Upper lobe of left lung (tissue), 6 donors: ENCODE data around the gene PRICKLE1. TPM values are rescaled to one million over a fixed set of nuclear protein-coding genes. Genes with fewer than 3 reads are reported as not detected.

ENCODE experiments used
- ATAC-seq, 2 donors: fragments of 200-7000 bp; cut with Tn5 transposase; one replicate each; pipeline ENCODE4 v1.9.1; 2022; ENCODE audit warnings: mild to moderate bottlenecking in 2 of 2, moderate library complexity in 2 of 2; ENCODE audit not compliant: low FRiP score in 2 of 2
- DNase-seq, 2 donors: peaks; one replicate each; pipeline ENCODE4 v3.0.0-alpha.2; 2019 to 2020
- H3K27ac ChIP-seq, 4 donors: fragments of 200-600 bp; sonication (generic); one replicate each; pipeline ENCODE4 v1.5.1; 2016 to 2019
- H3K27me3 ChIP-seq, 4 donors: fragments of 200-600 bp; sonication (generic); one replicate each; pipeline ENCODE4 v1.5.1; 2017 to 2019
- H3K36me3 ChIP-seq, 4 donors: fragments of 200-600 bp; sonication (generic); one replicate each; pipeline ENCODE4 v1.5.1; 2016 to 2019
- H3K4me1 ChIP-seq, 4 donors: fragments of 200-600 bp; sonication (generic); one replicate each; pipeline ENCODE4 v1.5.1; 2018 to 2019
- H3K4me3 ChIP-seq, 4 donors: fragments of 200-600 bp; sonication (generic); one replicate each; pipeline ENCODE4 v1.5.1; 2017 to 2019; ENCODE audit warnings: mild to moderate bottlenecking in 2 of 4, moderate library complexity in 1 of 4
- H3K9me3 ChIP-seq, 4 donors: fragments of 200-600 bp; sonication (generic); one replicate each; pipeline ENCODE4 v1.5.1; 2018 to 2019
- EP300 ChIP-seq, 4 donors: sonication (generic); formaldehyde crosslinking; IDR thresholded peaks; one replicate each; pipeline ENCODE4 v1.5.1; 2017; ENCODE audit warnings: antibody characterized with exemption in 4 of 4, control low read depth in 2 of 4
- POLR2A ChIP-seq, 4 donors: fragments of 450-650 bp; IDR thresholded peaks; one replicate each; pipeline ENCODE4 v1.5.1; 2016 to 2017; ENCODE audit warnings: antibody characterized with exemption in 4 of 4, mild to moderate bottlenecking in 2 of 4
- POLR2AphosphoS5 ChIP-seq, 2 donors: sonication (generic); formaldehyde crosslinking; IDR thresholded peaks; one replicate each; pipeline ENCODE4 v1.5.1; 2017; ENCODE audit warnings: antibody characterized with exemption in 2 of 2
- WGBS, 2 donors: methylation state at CpG; one replicate each; pipeline ENCODE4 v1.1.5; 2017 to 2018; 5-methylcytosine and 5-hydroxymethylcytosine counted together
- total RNA-seq, 6 donors: library from RNA; depleted of rRNA in 4 of 6; stranded (reverse); fragments of >200 nt in 4 of 6; gene quantifications; one replicate each; pipeline versions ENCODE4 v1.1.0 to v1.2.1, GENCODE V29; 2016 to 2021
- TF ChIP-seq, protein P1 (sequence below), 6 experiments: fragments of 450-650 bp in 4 of 6; fragments of 200-600 bp in 2 of 6; sonication (generic) in 2 of 6; IDR thresholded peaks; one replicate each; pipeline ENCODE4 v1.5.1; 2016 to 2019; ENCODE audit warnings: antibody characterized with exemption in 6 of 6
- donor health status: DM: no; HTN: no; CAD: no; lungs with moderate emphysema.
- donor health status: DM: no; HTN: yes; CAD: no; lungs with severe emphysema.

PRICKLE1 gene
- total RNA-seq, 6 donors from 2014 or later = 7.3 to 18.2 (median 10.2) TPM

- no peak for DNase-seq
- Histone ChIP-seq H3K27me3 (peaks cover 0 to 6% (median 0%) of the 10 kb centered on the region in 4 donors), H3K4me1 (peaks cover 5 to 53% (median 27%) of the 10 kb centered on the region in 4 donors), H3K27ac (peak overlapping the region in 1 of 4 donors; percentile 17), H3K36me3 (no peaks in the 10 kb centered on the region), H3K9me3 (no peaks in the 10 kb centered on the region), H3K4me3 (no peak overlapping the region)
- 17 to 47% methylated on average over 6 of the region's 6 CpGs for WGBS, 2 donors
- TF ChIP-seq EP300 (IDR thresholded peaks at IDR 0.05) = no peak
- TF ChIP-seq, protein P1, sequence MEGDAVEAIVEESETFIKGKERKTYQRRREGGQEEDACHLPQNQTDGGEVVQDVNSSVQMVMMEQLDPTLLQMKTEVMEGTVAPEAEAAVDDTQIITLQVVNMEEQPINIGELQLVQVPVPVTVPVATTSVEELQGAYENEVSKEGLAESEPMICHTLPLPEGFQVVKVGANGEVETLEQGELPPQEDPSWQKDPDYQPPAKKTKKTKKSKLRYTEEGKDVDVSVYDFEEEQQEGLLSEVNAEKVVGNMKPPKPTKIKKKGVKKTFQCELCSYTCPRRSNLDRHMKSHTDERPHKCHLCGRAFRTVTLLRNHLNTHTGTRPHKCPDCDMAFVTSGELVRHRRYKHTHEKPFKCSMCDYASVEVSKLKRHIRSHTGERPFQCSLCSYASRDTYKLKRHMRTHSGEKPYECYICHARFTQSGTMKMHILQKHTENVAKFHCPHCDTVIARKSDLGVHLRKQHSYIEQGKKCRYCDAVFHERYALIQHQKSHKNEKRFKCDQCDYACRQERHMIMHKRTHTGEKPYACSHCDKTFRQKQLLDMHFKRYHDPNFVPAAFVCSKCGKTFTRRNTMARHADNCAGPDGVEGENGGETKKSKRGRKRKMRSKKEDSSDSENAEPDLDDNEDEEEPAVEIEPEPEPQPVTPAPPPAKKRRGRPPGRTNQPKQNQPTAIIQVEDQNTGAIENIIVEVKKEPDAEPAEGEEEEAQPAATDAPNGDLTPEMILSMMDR (IDR thresholded peaks at IDR 0.05) = no peak
- TF ChIP-seq POLR2AphosphoS5 (IDR thresholded peaks at IDR 0.05) = no peak
- no peak for TF ChIP-seq POLR2A (IDR thresholded peaks at IDR 0.05)
- no peak for ATAC-seq
Measured at GRCh38 chr12:42584651-42585111, 4.9 kb downstream of the PRICKLE1 start.

GRCh38 chr12:42583016-42583415, 6.5 kb downstream of the PRICKLE1 start:
- Histone ChIP-seq H3K4me3 (no peak overlapping the region), H3K36me3 (no peaks in the 10 kb centered on the region), H3K9me3 (no peaks in the 10 kb centered on the region), H3K4me1 (peaks cover 7 to 43% (median 23%) of the 10 kb centered on the region in 4 donors), H3K27me3 (no peaks in the 10 kb centered on the region), H3K27ac (peak overlapping the region in 1 of 4 donors; percentile 37)
- ATAC-seq (no peak), DNase-seq (no peak)
- 55 to 61% methylated on average over 2 of the region's 2 CpGs for WGBS, 2 donors
- TF ChIP-seq, protein P1 (IDR thresholded peaks at IDR 0.05) = no peak
- TF ChIP-seq POLR2AphosphoS5 (IDR thresholded peaks at IDR 0.05) = no peak
- no peak for TF ChIP-seq POLR2A (IDR thresholded peaks at IDR 0.05)
- no peak for TF ChIP-seq EP300 (IDR thresholded peaks at IDR 0.05)

GRCh38 chr12:42582498-42582897, 7.0 kb downstream of the PRICKLE1 start:
- 46 to 52% methylated on average over 5 of the region's 5 CpGs for WGBS, 2 donors
- ATAC-seq (no peak), DNase-seq (no peak)
- TF ChIP-seq POLR2A (IDR thresholded peaks at IDR 0.05) (no peak), POLR2AphosphoS5 (IDR thresholded peaks at IDR 0.05) (no peak), EP300 (IDR thresholded peaks at IDR 0.05) (no peak)
- TF ChIP-seq, protein P1 (IDR thresholded peaks at IDR 0.05) = no peak
- Histone ChIP-seq H3K27me3 (no peaks in the 10 kb centered on the region), H3K4me3 (no peak overlapping the region), H3K27ac (peak overlapping the region in 2 of 4 donors; percentile 25 to 37), H3K36me3 (no peaks in the 10 kb centered on the region), H3K4me1 (peaks cover 8 to 38% (median 23%) of the 10 kb centered on the region in 4 donors), H3K9me3 (no peaks in the 10 kb centered on the region)

- DNase-seq (no peak), ATAC-seq (no peak)
- no peaks in the 10 kb centered on the region for H3K27me3 ChIP-seq
- no peaks in the 10 kb centered on the region for H3K9me3 ChIP-seq
- TF ChIP-seq POLR2AphosphoS5 (IDR thresholded peaks at IDR 0.05) = no peak
- TF ChIP-seq, protein P1 (IDR thresholded peaks at IDR 0.05) = no peak
- TF ChIP-seq EP300 (IDR thresholded peaks at IDR 0.05) = no peak
- TF ChIP-seq POLR2A (IDR thresholded peaks at IDR 0.05) = no peak
- H3K27ac ChIP-seq = peak overlapping the region in 1 of 4 donors; percentile 37
- WGBS, 2 donors = 17 to 22% methylated on average over 1 of the region's 1 CpG
- peaks cover 8 to 33% (median 23%) of the 10 kb centered on the region in 4 donors for H3K4me1 ChIP-seq
- H3K4me3 ChIP-seq = no peak overlapping the region
- no peaks in the 10 kb centered on the region for H3K36me3 ChIP-seq
Measured at GRCh38 chr12:42582050-42582449, 7.5 kb downstream of the PRICKLE1 start.

- peak overlapping the region in 2 of 4 donors; percentile 9 to 64 for H3K27ac ChIP-seq
- no peak overlapping the region for H3K4me3 ChIP-seq
- H3K36me3 ChIP-seq = no peaks in the 10 kb centered on the region
- TF ChIP-seq, protein P1 (IDR thresholded peaks at IDR 0.05) = no peak
- TF ChIP-seq POLR2AphosphoS5 (IDR thresholded peaks at IDR 0.05) = no peak
- TF ChIP-seq POLR2A (IDR thresholded peaks at IDR 0.05) = no peak
- WGBS, 2 donors = 59 to 71% methylated on average over 5 of the region's 5 CpGs
- H3K4me1 ChIP-seq = peaks cover 23 to 30% (median 26%) of the 10 kb centered on the region in 4 donors
- H3K9me3 ChIP-seq = no peaks in the 10 kb centered on the region
- DNase-seq (no peak), ATAC-seq (no peak)
- no peaks in the 10 kb centered on the region for H3K27me3 ChIP-seq
Measured at GRCh38 chr12:42576374-42576773, 13.2 kb downstream of the PRICKLE1 start.
